RWPE1 (cell line): Measurements from ENCODE around the gene ULK4.

ENCODE experiments used
- CTCF ChIA-PET: fragments of 350-600 bp; sonication (Branson Sonifier 250); formaldehyde crosslinking; extraction: SDS; loops from one replicate; lab custom pipeline; 2021; lab: Yijun Ruan, JAX
- POLR2A ChIA-PET: fragments of 400-600 bp; formaldehyde crosslinking; extraction: SDS; loops from one replicate; lab custom pipeline; 2020; ENCODE audit warnings: antibody characterized with exemption; ENCODE audit not compliant: low non-redundant PET; lab: Yijun Ruan, JAX
- DNase-seq: peaks from one replicate; pipeline ENCODE4 v3.0.0; 2012; ENCODE audit warnings: low spot score
- H3K27ac ChIP-seq: fragments of 450-650 bp; 2 replicates; pipeline ENCODE4 v1.5.1; 2017
- CTCF ChIP-seq: fragments of 450-650 bp; conservative IDR thresholded peaks from 2 replicates; pipeline ENCODE4 v1.5.1; 2017; ENCODE audit warnings: low read depth, mild to moderate bottlenecking

Gene ULK4

GRCh38 chr3:41693799-41694198, 268.1 kb downstream of the ULK4 start:
- no peak overlapping the region for H3K27ac ChIP-seq
- no peak for DNase-seq
- ChIA-PET CTCF (no interaction called here), POLR2A (no interaction called here)
- TF ChIP-seq CTCF, result no peak

DNA sequence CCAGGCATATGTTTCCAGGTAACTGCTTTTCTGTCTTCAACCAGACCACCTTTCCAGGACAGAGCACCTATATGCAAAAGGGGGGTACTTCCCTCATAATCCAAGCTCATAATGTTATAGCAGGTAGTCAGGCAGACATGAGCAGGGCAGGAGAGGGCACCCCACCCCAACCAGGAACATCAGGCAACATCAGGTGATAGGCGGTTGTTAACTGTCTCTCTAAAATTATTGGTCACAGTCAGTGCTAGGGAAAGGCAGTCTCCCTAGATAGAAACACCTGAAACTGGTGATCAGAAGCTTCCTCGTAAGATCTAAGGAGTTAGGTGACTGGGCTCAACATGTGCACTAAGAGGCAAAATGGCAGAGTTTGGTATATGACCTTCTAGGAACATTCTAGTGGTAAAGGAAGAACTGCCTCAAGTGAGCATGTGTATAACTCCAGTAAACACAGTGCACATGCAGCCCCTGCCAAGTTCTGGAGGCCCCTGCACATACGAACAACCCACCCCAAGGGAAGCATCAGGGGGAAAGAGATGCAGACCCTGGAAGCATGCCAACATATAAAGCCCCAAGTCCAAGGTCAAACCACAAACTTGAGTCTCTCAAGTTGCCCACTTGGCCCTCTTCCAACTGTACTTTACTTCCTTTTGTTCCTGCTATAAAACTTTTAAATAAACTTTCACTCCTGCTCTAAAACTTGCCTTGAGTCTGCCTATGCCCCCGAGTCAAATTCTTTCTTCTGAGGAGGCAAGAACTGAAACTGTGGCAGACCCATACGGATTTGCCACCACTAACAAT, 270.9 kb downstream of the ULK4 start:
- H3K27ac ChIP-seq, result no peak overlapping the region
- ChIA-PET POLR2A (no interaction called here), CTCF (no interaction called here)
- no peak for TF ChIP-seq CTCF
- DNase-seq, result no peak

- no peak for TF ChIP-seq CTCF
- H3K27ac ChIP-seq, result no peak overlapping the region
- no peak for DNase-seq
- ChIA-PET POLR2A (no interaction called here), CTCF (interaction anchor here (0.7 kb wide), 1 partner anchor 1600 kb away, joined by 3 read pairs; no protein-coding TSS in a partner anchor)
These were observed 273.1 kb downstream of the ULK4 start for GRCh38 chr3:41688595-41689380.

GRCh38 chr3:41684797-41685735, 276.8 kb downstream of the ULK4 start:
- ChIA-PET CTCF (interaction anchor here (0.6 kb wide), 1 partner anchor 1088 kb away, joined by 4 read pairs; no protein-coding TSS in a partner anchor), POLR2A (no interaction called here)
- no peak for DNase-seq
- no peak overlapping the region for H3K27ac ChIP-seq
- TF ChIP-seq CTCF, result no peak

- no peak for TF ChIP-seq CTCF
- ChIA-PET CTCF (no interaction called here), POLR2A (no interaction called here)
- DNase-seq, result no peak
- H3K27ac ChIP-seq, result no peak overlapping the region
These were observed 278.1 kb downstream of the ULK4 start for GRCh38 chr3:41683666-41684350.
